Tibial artery (tissue), 4 donors: ENCODE results near the gene ANKS1A.

Experiments used
- DNase-seq, 2 donors: peaks; one replicate each; pipeline ENCODE4 v3.0.0-alpha.2; 2019
- H3K27ac ChIP-seq, 2 donors: fragments of 200-600 bp; sonication (generic) in 1 of 2; 1 replicate in 1 of 2; 2 replicates in 1 of 2; pipeline ENCODE4 v1.5.1; 2018 to 2019; ENCODE audit warnings: mild to moderate bottlenecking in 1 of 2
- H3K27me3 ChIP-seq, 2 donors: fragments of 200-600 bp; sonication (generic) in 1 of 2; one replicate each; pipeline versions ENCODE4 v1.5.1 to v1.6.0; 2016 to 2019
- H3K36me3 ChIP-seq, 3 donors: fragments of 200-600 bp; sonication (generic) in 2 of 3; one replicate each; pipeline ENCODE4 v1.5.1; 2016 to 2019; ENCODE audit warnings: mild to moderate bottlenecking in 2 of 3
- H3K4me1 ChIP-seq, 4 donors: fragments of 200-600 bp; sonication (generic) in 2 of 4; 1 replicate in 3 of 4; 2 replicates in 1 of 4; pipeline ENCODE4 v1.5.1; 2016 to 2019
- H3K4me3 ChIP-seq, 2 donors: fragments of 200-600 bp; sonication (generic) in 1 of 2; 1 replicate in 1 of 2; 2 replicates in 1 of 2; pipeline ENCODE4 v1.5.1; 2018 to 2019; ENCODE audit warnings: mild to moderate bottlenecking in 2 of 2
- H3K9me3 ChIP-seq, 3 donors: fragments of 200-600 bp; sonication (generic) in 1 of 3; one replicate each; pipeline ENCODE4 v1.5.1; 2016 to 2019
- CTCF ChIP-seq, 2 experiments: fragments of 200-600 bp in 1 of 2; fragments of 450-650 bp in 1 of 2; IDR thresholded peaks; one replicate each; pipeline ENCODE4 v1.5.1; 2017 to 2019; ENCODE audit warnings: antibody characterized with exemption in 2 of 2, mild to moderate bottlenecking in 1 of 2, moderate library complexity in 1 of 2
- intact Hi-C: fragments of 100-400 bp; cut with DNase I; formaldehyde crosslinking; loops from one replicate; pipeline ENCODE4 v1.15.0; 2023; ENCODE audit warnings: low total_unique reads

Gene ANKS1A

GRCh38 chr6:35090734-35091133 lies 201.7 kb downstream of the ANKS1A start:
- TF ChIP-seq CTCF (IDR thresholded peaks at IDR 0.05), result no peak
- no peaks in the 10 kb centered on the region for H3K27me3 ChIP-seq
- peaks cover 29 to 47% (median 45%) of the 10 kb centered on the region in 3 donors for H3K36me3 ChIP-seq
- H3K27ac ChIP-seq, result peak overlapping the region; percentile 18 to 60
- peaks cover 0 to 76% (median 31%) of the 10 kb centered on the region in 4 donors for H3K4me1 ChIP-seq
- intact Hi-C loops, result no loop called here
- H3K4me3 ChIP-seq, result no peak overlapping the region
- no peak for DNase-seq
- no peaks in the 10 kb centered on the region for H3K9me3 ChIP-seq

GRCh38 chr6:35091346-35092083 lies 202.5 kb downstream of the ANKS1A start:
- H3K4me3 ChIP-seq, result no peak overlapping the region
- TF ChIP-seq CTCF (IDR thresholded peaks at IDR 0.05), result no peak
- peaks cover 0 to 83% (median 34%) of the 10 kb centered on the region in 4 donors for H3K4me1 ChIP-seq
- intact Hi-C loops, result no loop called here
- peak overlapping the region; percentile 51 to 60 for H3K27ac ChIP-seq
- no peaks in the 10 kb centered on the region for H3K27me3 ChIP-seq
- H3K36me3 ChIP-seq, result peaks cover 21 to 39% (median 37%) of the 10 kb centered on the region in 3 donors
- no peaks in the 10 kb centered on the region for H3K9me3 ChIP-seq
- no peak for DNase-seq

- intact Hi-C loops, result no loop called here
- Histone ChIP-seq H3K27ac (peak overlapping the region; percentile 51 to 60), H3K4me1 (peaks cover 0 to 91% (median 36%) of the 10 kb centered on the region in 4 donors), H3K4me3 (no peak overlapping the region), H3K9me3 (no peaks in the 10 kb centered on the region), H3K27me3 (no peaks in the 10 kb centered on the region), H3K36me3 (peaks cover 11 to 28% (median 27%) of the 10 kb centered on the region in 3 donors)
- TF ChIP-seq CTCF (IDR thresholded peaks at IDR 0.05), result no peak
- no peak for DNase-seq
Measured at GRCh38 chr6:35092362-35093117, 203.5 kb downstream of the ANKS1A start.

- intact Hi-C loops, result no loop called here
- DNase-seq, result no peak
- H3K27ac ChIP-seq, result peak overlapping the region; percentile 51 to 60
- no peak overlapping the region for H3K4me3 ChIP-seq
- H3K36me3 ChIP-seq, result peaks cover 5 to 23% (median 21%) of the 10 kb centered on the region in 3 donors
- H3K9me3 ChIP-seq, result no peaks in the 10 kb centered on the region
- no peaks in the 10 kb centered on the region for H3K27me3 ChIP-seq
- TF ChIP-seq CTCF (IDR thresholded peaks at IDR 0.05), result no peak
- peaks cover 0 to 87% (median 35%) of the 10 kb centered on the region in 4 donors for H3K4me1 ChIP-seq
Measured at GRCh38 chr6:35093118-35093445, 204.0 kb downstream of the ANKS1A start.

GRCh38 chr6:35093783-35094182 lies 204.7 kb downstream of the ANKS1A start:
- peak overlapping the region; percentile 20 to 60 for H3K27ac ChIP-seq
- H3K9me3 ChIP-seq, result no peaks in the 10 kb centered on the region
- H3K27me3 ChIP-seq, result no peaks in the 10 kb centered on the region
- no peak for DNase-seq
- peaks cover 0 to 80% (median 33%) of the 10 kb centered on the region in 4 donors for H3K4me1 ChIP-seq
- no peak for TF ChIP-seq CTCF (IDR thresholded peaks at IDR 0.05)
- intact Hi-C loops, result no loop called here
- H3K4me3 ChIP-seq, result no peak overlapping the region
- H3K36me3 ChIP-seq, result peaks cover 0 to 16% (median 14%) of the 10 kb centered on the region in 3 donors
